HepG2 (cell line): ENCODE results near the gene WDR83. TPM values are rescaled to one million over a fixed set of nuclear protein-coding genes. Genes with fewer than 3 reads are reported as not detected.

Experiments used
- GPN1 ChIP-seq: sonication (generic); formaldehyde crosslinking; IDR thresholded peaks from 2 replicates; pipeline ENCODE4 v1.5.1; 2020; ENCODE audit warnings: missing genetic modification reagents, borderline replicate concordance
- RBM22 ChIP-seq: fragments of 200-400 bp; formaldehyde crosslinking; optimal IDR thresholded peaks from 2 replicates; pipeline ENCODE3; 2017; ENCODE audit warnings: mild to moderate bottlenecking, low read length, moderate library complexity
- SMAD1 ChIP-seq: sonication (generic); formaldehyde crosslinking; IDR thresholded peaks from 2 replicates; pipeline ENCODE4 v1.4.0; 2020; ENCODE audit warnings: missing genetic modification reagents, low read depth, mild to moderate bottlenecking, borderline replicate concordance
- YY1 ChIP-seq: IDR thresholded peaks from 2 replicates; pipeline ENCODE4 v1.6.1; 2011; ENCODE audit warnings: low read length, low read depth, moderate library complexity, mild to moderate bottlenecking; ENCODE audit not compliant: insufficient read depth, insufficient replicate concordance
- ZNF567 ChIP-seq: sonication (generic); formaldehyde crosslinking; IDR thresholded peaks from 2 replicates; pipeline ENCODE4 v1.8.1; 2023; ENCODE audit warnings: mild to moderate bottlenecking, missing genetic modification reagents, borderline replicate concordance
- polyA plus RNA-seq, 8 experiments: library from polyadenylated mRNA; depleted of rRNA in 3 of 8; stranded (reverse) in 7 of 8; unstranded in 1 of 8; fragments of >200 nt; fragmentation: Illumina TruSeq in 4 of 8; extraction: Trizol in 4 of 8; gene quantifications; 2 replicates each; pipeline versions ENCODE4 v1.2.1 to v1.2.3, GENCODE V29; 2011 to 2016; ENCODE audit warnings: low read depth in 4 of 8, missing spikeins in 1 of 8, mixed read lengths in 1 of 8; ENCODE audit not compliant: insufficient read depth in 1 of 8
- total RNA-seq, 5 experiments: library from RNA; depleted of rRNA; stranded (reverse); fragments of >200 nt; fragmentation: Illumina TruSeq; extraction: Trizol; gene quantifications; 2 replicates each; pipeline ENCODE4 v1.2.3, GENCODE V29; 2016; ENCODE audit warnings: low read depth in 1 of 5
- TF ChIP-seq, protein P1 (sequence below): sonication (generic); formaldehyde crosslinking; IDR thresholded peaks from 2 replicates; pipeline ENCODE4 v1.5.1; 2020; ENCODE audit warnings: mild to moderate bottlenecking, missing genetic modification reagents, moderate library complexity
- TF ChIP-seq, protein P2 (sequence below): sonication (generic); formaldehyde crosslinking; IDR thresholded peaks from 2 replicates; pipeline ENCODE4 v1.8.0; 2022; ENCODE audit warnings: low read depth, missing genetic modification reagents

Gene WDR83
- total and polyA plus RNA-seq, 2 of the 13 experiments (the other 11 are each of a cell fraction or from before 2014, with no cell fraction given), result 4.5 to 10.7 TPM

DNA sequence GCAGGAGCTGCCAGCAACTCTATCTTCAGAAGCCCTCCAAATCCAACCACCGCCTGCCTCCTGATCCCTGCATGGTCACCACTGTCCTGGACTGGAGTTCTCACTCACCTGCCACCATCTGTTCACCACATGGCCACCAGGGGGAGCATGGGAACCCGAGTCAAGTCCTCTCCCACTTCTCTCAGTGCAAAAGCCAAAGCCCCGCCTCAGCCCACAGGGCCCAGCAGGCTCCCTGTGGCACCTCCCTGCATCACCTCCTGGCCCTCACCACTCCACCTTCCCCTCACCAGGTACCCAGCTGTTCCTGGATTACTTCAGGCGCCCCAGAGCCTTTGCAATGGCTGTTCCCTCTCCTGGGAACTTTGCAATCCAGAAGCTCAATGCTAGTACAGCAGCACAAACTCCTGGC, 9.8 kb downstream of the WDR83 start (continued):
- TF ChIP-seq RBM22 (peak; percentile 58), ZNF567 (0 out of 2 replicates have a peak, but pooled peaks have one; percentile 28), GPN1 (CRISPR knock-in tag) (no peak), SMAD1 (CRISPR knock-in tag) (0 out of 2 replicates have a peak, but pooled peaks have one; percentile 48), YY1 (peak; percentile 13)
- TF ChIP-seq, protein P1, sequence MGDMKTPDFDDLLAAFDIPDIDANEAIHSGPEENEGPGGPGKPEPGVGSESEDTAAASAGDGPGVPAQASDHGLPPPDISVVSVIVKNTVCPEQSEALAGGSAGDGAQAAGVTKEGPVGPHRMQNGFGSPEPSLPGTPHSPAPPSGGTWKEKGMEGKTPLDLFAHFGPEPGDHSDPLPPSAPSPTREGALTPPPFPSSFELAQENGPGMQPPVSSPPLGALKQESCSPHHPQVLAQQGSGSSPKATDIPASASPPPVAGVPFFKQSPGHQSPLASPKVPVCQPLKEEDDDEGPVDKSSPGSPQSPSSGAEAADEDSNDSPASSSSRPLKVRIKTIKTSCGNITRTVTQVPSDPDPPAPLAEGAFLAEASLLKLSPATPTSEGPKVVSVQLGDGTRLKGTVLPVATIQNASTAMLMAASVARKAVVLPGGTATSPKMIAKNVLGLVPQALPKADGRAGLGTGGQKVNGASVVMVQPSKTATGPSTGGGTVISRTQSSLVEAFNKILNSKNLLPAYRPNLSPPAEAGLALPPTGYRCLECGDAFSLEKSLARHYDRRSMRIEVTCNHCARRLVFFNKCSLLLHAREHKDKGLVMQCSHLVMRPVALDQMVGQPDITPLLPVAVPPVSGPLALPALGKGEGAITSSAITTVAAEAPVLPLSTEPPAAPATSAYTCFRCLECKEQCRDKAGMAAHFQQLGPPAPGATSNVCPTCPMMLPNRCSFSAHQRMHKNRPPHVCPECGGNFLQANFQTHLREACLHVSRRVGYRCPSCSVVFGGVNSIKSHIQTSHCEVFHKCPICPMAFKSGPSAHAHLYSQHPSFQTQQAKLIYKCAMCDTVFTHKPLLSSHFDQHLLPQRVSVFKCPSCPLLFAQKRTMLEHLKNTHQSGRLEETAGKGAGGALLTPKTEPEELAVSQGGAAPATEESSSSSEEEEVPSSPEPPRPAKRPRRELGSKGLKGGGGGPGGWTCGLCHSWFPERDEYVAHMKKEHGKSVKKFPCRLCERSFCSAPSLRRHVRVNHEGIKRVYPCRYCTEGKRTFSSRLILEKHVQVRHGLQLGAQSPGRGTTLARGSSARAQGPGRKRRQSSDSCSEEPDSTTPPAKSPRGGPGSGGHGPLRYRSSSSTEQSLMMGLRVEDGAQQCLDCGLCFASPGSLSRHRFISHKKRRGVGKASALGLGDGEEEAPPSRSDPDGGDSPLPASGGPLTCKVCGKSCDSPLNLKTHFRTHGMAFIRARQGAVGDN (CRISPR knock-in tag), result peak; percentile 38; the same call in 1 of the 2 replicates
- TF ChIP-seq, protein P2, sequence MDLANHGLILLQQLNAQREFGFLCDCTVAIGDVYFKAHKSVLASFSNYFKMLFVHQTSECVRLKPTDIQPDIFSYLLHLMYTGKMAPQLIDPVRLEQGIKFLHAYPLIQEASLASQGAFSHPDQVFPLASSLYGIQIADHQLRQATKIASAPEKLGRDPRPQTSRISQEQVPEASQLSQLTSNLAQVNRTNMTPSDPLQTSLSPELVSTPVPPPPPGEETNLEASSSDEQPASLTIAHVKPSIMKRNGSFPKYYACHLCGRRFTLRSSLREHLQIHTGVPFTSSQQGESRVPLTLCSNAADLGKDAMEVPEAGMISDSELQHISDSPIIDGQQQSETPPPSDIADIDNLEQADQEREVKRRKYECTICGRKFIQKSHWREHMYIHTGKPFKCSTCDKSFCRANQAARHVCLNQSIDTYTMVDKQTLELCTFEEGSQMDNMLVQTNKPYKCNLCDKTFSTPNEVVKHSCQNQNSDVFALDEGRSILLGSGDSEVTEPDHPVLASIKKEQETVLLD (CRISPR knock-in tag), result no peak
